H1 (cell line): Measurements from ENCODE around the gene FGF12. TPM values are rescaled to one million over a fixed set of nuclear protein-coding genes. Genes with fewer than 3 reads are reported as not detected.

ENCODE experiments used
- CTCF ChIA-PET: fragments of 300-600 bp; sonication (Branson Sonifier 250); formaldehyde crosslinking; loops from one replicate; lab custom pipeline; 2021; ENCODE audit not compliant: partially characterized antibody; lab: Charles Lee
- POLR2A ChIA-PET: fragments of 300-600 bp; sonication (Branson Sonifier 250); formaldehyde crosslinking; loops from one replicate; lab custom pipeline; 2021; ENCODE audit warnings: inconsistent platforms; ENCODE audit not compliant: partially characterized antibody; lab: Charles Lee
- DNase-seq, 2 experiments: peaks; one replicate each; pipeline versions ENCODE4 v3.0.0 to v3.0.0-alpha.2; 2010 to 2022; ENCODE audit warnings: low spot score in 2 of 2, low read depth in 1 of 2, mixed read lengths in 1 of 2
- FAIRE-seq: peaks from 2 replicates; lab custom pipeline; 2011; peaks lifted over from hg19 to GRCh38; lab: Jason Lieb, UNC
- H2AFZ ChIP-seq: 2 replicates; pipeline ENCODE4 v1.8.1; 2012; ENCODE audit warnings: low read length, inconsistent platforms
- H2AK5ac ChIP-seq: 2 replicates; pipeline ENCODE4 v1.6.1; 2013; ENCODE audit warnings: low read depth, low read length
- H2BK120ac ChIP-seq: replicated peaks from 2 replicates; pipeline ENCODE3; 2013; ENCODE audit warnings: low read depth, low read length, inconsistent platforms
- H2BK12ac ChIP-seq: 2 replicates; pipeline ENCODE4 v1.6.1; 2013; ENCODE audit warnings: low read depth, low read length
- H2BK15ac ChIP-seq: 2 replicates; pipeline ENCODE4 v1.6.1; 2013; ENCODE audit warnings: low read length
- H2BK20ac ChIP-seq: 2 replicates; pipeline ENCODE4 v1.6.1; 2013; ENCODE audit warnings: low read length
- H2BK5ac ChIP-seq: 2 replicates; pipeline ENCODE4 v1.6.1; 2013; ENCODE audit warnings: low read depth, low read length
- H3K14ac ChIP-seq: 2 replicates; pipeline ENCODE4 v1.6.1; 2013; ENCODE audit warnings: inconsistent platforms; ENCODE audit not compliant: insufficient read length
- H3K18ac ChIP-seq: 2 replicates; pipeline ENCODE4 v1.6.1; 2013; ENCODE audit warnings: low read length; ENCODE audit errors: extremely low read depth
- H3K23ac ChIP-seq: 2 replicates; pipeline ENCODE4 v1.6.1; 2013; ENCODE audit warnings: inconsistent platforms; ENCODE audit not compliant: insufficient read length
- H3K23me2 ChIP-seq: 2 replicates; pipeline ENCODE4 v1.6.1; 2013; ENCODE audit warnings: low read depth, low read length
- H3K27ac ChIP-seq: 2 replicates; pipeline ENCODE4 v1.6.1; 2011; ENCODE audit warnings: low read depth, low read length, inconsistent platforms
- H3K27me3 ChIP-seq, 4 experiments: replicated peaks in 1 of 4; 1 replicate in 1 of 4; 2 replicates in 3 of 4; pipeline versions ENCODE4 v1.6.1 to v1.8.1; 2011 to 2013; ENCODE audit warnings: low read length in 3 of 4, mild to moderate bottlenecking in 3 of 4, inconsistent platforms in 2 of 4, mixed read lengths in 2 of 4, moderate library complexity in 1 of 4; ENCODE audit not compliant: control insufficient read depth in 3 of 4, insufficient read depth in 3 of 4; ENCODE audit errors: extremely low read depth in 1 of 4
- H3K36me3 ChIP-seq, 4 experiments: 2 replicates each; pipeline versions ENCODE4 v1.6.1 to v1.8.1; 2011 to 2013; ENCODE audit warnings: mild to moderate bottlenecking in 4 of 4, low read length in 3 of 4, moderate library complexity in 2 of 4, control low read depth in 1 of 4, inconsistent platforms in 1 of 4; ENCODE audit not compliant: insufficient read depth in 4 of 4, control insufficient read depth in 2 of 4
- H3K4ac ChIP-seq: replicated peaks from 2 replicates; pipeline ENCODE3; 2013; ENCODE audit warnings: low read length, low read depth, mixed read lengths, inconsistent platforms; ENCODE audit not compliant: insufficient read length
- H3K4me1 ChIP-seq, 4 experiments: replicated peaks in 1 of 4; 1 replicate in 1 of 4; 2 replicates in 3 of 4; pipeline versions ENCODE4 v1.6.1 to v1.8.1; 2011 to 2013; ENCODE audit warnings: low read length in 3 of 4, inconsistent platforms in 2 of 4, mixed read lengths in 1 of 4; ENCODE audit not compliant: insufficient read depth in 4 of 4, control insufficient read depth in 3 of 4
- H3K4me2 ChIP-seq, 2 experiments: 2 replicates each; pipeline versions ENCODE4 v1.6.1 to v1.8.1; 2011 to 2013; ENCODE audit warnings: low read depth in 2 of 2, low read length in 2 of 2, control low read depth in 1 of 2, inconsistent platforms in 1 of 2, mild to moderate bottlenecking in 1 of 2; ENCODE audit not compliant: insufficient read depth in 1 of 2
- H3K4me3 ChIP-seq, 4 experiments: fragments of 200-600, 300-600 bp in 1 of 4; sonication (generic), shearing (Covaris generic), sonication (Bioruptor Twin) in 1 of 4; 2 replicates each; pipeline versions ENCODE4 v1.5.1 to v1.8.1; 2011 to 2016; ENCODE audit warnings: low read length in 4 of 4, low read depth in 3 of 4, control low read depth in 2 of 4, inconsistent platforms in 2 of 4, mild to moderate bottlenecking in 2 of 4, mixed read lengths in 1 of 4, moderate library complexity in 1 of 4; ENCODE audit not compliant: insufficient read depth in 2 of 4; ENCODE audit errors: extremely low read depth in 1 of 4
- H3K56ac ChIP-seq: replicated peaks from 2 replicates; pipeline ENCODE3; 2013; ENCODE audit warnings: low read depth, mild to moderate bottlenecking, mixed read lengths, low read length, inconsistent platforms; ENCODE audit not compliant: insufficient read length
- H3K79me1 ChIP-seq: 2 replicates; pipeline ENCODE4 v1.6.1; 2013; ENCODE audit warnings: low read depth, low read length, control low read depth
- H3K79me2 ChIP-seq, 2 experiments: 2 replicates each; pipeline versions ENCODE4 v1.6.1 to v1.8.1; 2012 to 2013; ENCODE audit warnings: low read length in 2 of 2, mild to moderate bottlenecking in 2 of 2, inconsistent platforms in 1 of 2; ENCODE audit not compliant: insufficient read depth in 2 of 2, control insufficient read depth in 1 of 2
- H3K9ac ChIP-seq, 4 experiments: replicated peaks in 1 of 4; 1 replicate in 1 of 4; 2 replicates in 3 of 4; pipeline versions ENCODE4 v1.6.1 to v1.8.1; 2011 to 2013; ENCODE audit warnings: low read depth in 3 of 4, low read length in 3 of 4, control low read depth in 2 of 4, mild to moderate bottlenecking in 2 of 4, moderate library complexity in 2 of 4, inconsistent platforms in 1 of 4; ENCODE audit errors: extremely low read depth in 1 of 4
- H3K9me3 ChIP-seq, 2 experiments: 2 replicates each; pipeline versions ENCODE4 v1.6.1 to v1.8.1; 2012 to 2013; ENCODE audit warnings: mild to moderate bottlenecking in 2 of 2, moderate library complexity in 2 of 2, control low read depth in 1 of 2, inconsistent platforms in 1 of 2, low read depth in 1 of 2, low read length in 1 of 2, mixed read lengths in 1 of 2; ENCODE audit not compliant: insufficient read depth in 2 of 2
- H4K20me1 ChIP-seq, 2 experiments: replicated peaks in 1 of 2; 2 replicates each; pipeline versions ENCODE3 to v1.8.1; 2011 to 2013; ENCODE audit warnings: inconsistent platforms in 2 of 2, low read length in 2 of 2, mild to moderate bottlenecking in 1 of 2; ENCODE audit not compliant: insufficient read depth in 2 of 2, control insufficient read depth in 1 of 2
- H4K5ac ChIP-seq: 2 replicates; pipeline ENCODE4 v1.6.1; 2013; ENCODE audit warnings: low read length, low read depth, mixed read lengths, inconsistent platforms; ENCODE audit not compliant: insufficient read length
- H4K8ac ChIP-seq: 2 replicates; pipeline ENCODE4 v1.8.0; 2013; ENCODE audit warnings: mild to moderate bottlenecking, moderate library complexity, low read length, inconsistent platforms; ENCODE audit not compliant: insufficient read depth; ENCODE audit errors: extremely low read depth
- H4K91ac ChIP-seq: replicated peaks from 2 replicates; pipeline ENCODE3; 2013; ENCODE audit warnings: low read length, mixed read lengths, inconsistent platforms; ENCODE audit not compliant: insufficient read length
- BACH1 ChIP-seq: IDR thresholded peaks from 2 replicates; pipeline ENCODE4 v1.6.1; 2012; ENCODE audit warnings: low read length, improper control_type of control experiment
- CBX5 ChIP-seq: fragments of 300-800, 300-1000 bp; sonication (generic); IDR thresholded peaks from 2 replicates; pipeline ENCODE4 v1.7.1; 2016; ENCODE audit warnings: antibody characterized with exemption, low read length, low read depth
- CBX8 ChIP-seq: fragments of 300-800, 300-1000 bp; sonication (generic); IDR thresholded peaks from 2 replicates; pipeline ENCODE4 v1.7.1; 2016; ENCODE audit warnings: low read depth, low read length, borderline replicate concordance
- CEBPB ChIP-seq: IDR thresholded peaks from 2 replicates; pipeline ENCODE4 v1.6.1; 2012; ENCODE audit warnings: low read depth, low read length
- EZH2 ChIP-seq: fragments of 200-600 bp; sonication (generic); IDR thresholded peaks from 2 replicates; pipeline ENCODE4 v1.7.1; 2012; ENCODE audit warnings: low read depth, mild to moderate bottlenecking, moderate library complexity, low read length, inconsistent platforms; ENCODE audit not compliant: severe bottlenecking
- HDAC6 ChIP-seq: IDR thresholded peaks from one replicate; pipeline ENCODE4 v1.7.1; 2012; ENCODE audit warnings: low read depth, mild to moderate bottlenecking, inconsistent platforms, low read length, moderate library complexity
- JUN ChIP-seq: IDR thresholded peaks from 2 replicates; pipeline ENCODE4 v1.6.1; 2011; ENCODE audit warnings: low read depth, mild to moderate bottlenecking, improper control_type of control experiment, low read length
- NRF1 ChIP-seq: IDR thresholded peaks from 2 replicates; pipeline ENCODE4 v1.6.1; 2011; ENCODE audit warnings: mild to moderate bottlenecking, low read depth, low read length, improper control_type of control experiment
- RXRA ChIP-seq: IDR thresholded peaks from 2 replicates; pipeline ENCODE4 v1.6.1; 2011; ENCODE audit warnings: low read depth, mild to moderate bottlenecking, low read length, moderate library complexity; ENCODE audit not compliant: insufficient read depth
- SRF ChIP-seq: IDR thresholded peaks from 2 replicates; pipeline ENCODE4 v1.6.1; 2011; ENCODE audit warnings: mild to moderate bottlenecking, low read depth, low read length, moderate library complexity
- TAF7 ChIP-seq: optimal IDR thresholded peaks from 2 replicates; pipeline ENCODE3; 2011; ENCODE audit warnings: low read depth, mild to moderate bottlenecking, inconsistent platforms, low read length, moderate library complexity, borderline replicate concordance
- WGBS, 2 experiments: shearing (Covaris generic) in 1 of 2; methylation state at CpG; one replicate each; pipeline versions ENCODE4 v1.1.6 to v1.1.7; 2013 to 2015; ENCODE audit warnings: low lambda C conversion rate in 2 of 2, mixed read lengths in 2 of 2, inconsistent platforms in 1 of 2, low coverage in 1 of 2, missing lambda C conversion rate in 1 of 2; ENCODE audit not compliant: insufficient replicate concordance in 2 of 2, insufficient coverage in 1 of 2, insufficient read length in 1 of 2; ENCODE audit errors: extremely low coverage in 1 of 2, missing lambda C conversion rate in 1 of 2; 5-methylcytosine and 5-hydroxymethylcytosine counted together
- polyA plus RNA-seq, 7 experiments: library from polyadenylated mRNA; depleted of rRNA in 3 of 7; stranded (reverse) in 5 of 7; unstranded in 2 of 7; fragments of >200 nt in 5 of 7; fragments of 200-250 nt in 2 of 7; gene quantifications; 1 replicate in 5 of 7; 2 replicates in 1 of 7; 4 replicates in 1 of 7; pipeline versions ENCODE4 v1.2.1 to v1.2.3, GENCODE V29; 2011 to 2013; ENCODE audit warnings: missing spikeins in 2 of 7, mixed read lengths in 2 of 7
- total RNA-seq: library from RNA; stranded (reverse); fragmentation: NEBNext Ultra II Directional; extraction: Animal tissue kit (Norgen Biotek cat#: 25700); gene quantifications from 2 replicates; pipeline ENCODE4 v1.2.1, GENCODE V29; 2021
- TF ChIP-seq, protein P1 (sequence below): IDR thresholded peaks from 2 replicates; pipeline ENCODE4 v1.6.1; 2012; ENCODE audit warnings: low read length, inconsistent platforms
- TF ChIP-seq, protein P2 (sequence below): IDR thresholded peaks from 2 replicates; pipeline ENCODE4 v1.6.1; 2012; ENCODE audit warnings: inconsistent platforms

FGF12 gene
- total and polyA plus RNA-seq, 2 of the 8 experiments (the other 6 are each of a cell fraction or from before 2014, with no cell fraction given) = 4.1 to 16.6 TPM

GRCh38 chr3:192354687-192355086 is 372.7 kb downstream of the FGF12 start:
- H3K23me2 ChIP-seq = no peaks in the 10 kb centered on the region
- no peak overlapping the region for H3K23ac ChIP-seq
- no peak overlapping the region for H2BK20ac ChIP-seq
- no peak overlapping the region for H3K27ac ChIP-seq
- no peaks in the 10 kb centered on the region for H3K36me3 ChIP-seq
- FAIRE-seq (no peak), DNase-seq (no peak)
- no peak overlapping the region for H3K4me3 ChIP-seq
- H3K14ac ChIP-seq = no peak overlapping the region
- H2BK15ac ChIP-seq = no peak overlapping the region
- H3K4ac ChIP-seq = no peak overlapping the region
- no peak overlapping the region for H2AK5ac ChIP-seq
- H2BK12ac ChIP-seq = no peak overlapping the region
- POLR2A ChIA-PET = no interaction called here
- H3K18ac ChIP-seq = no peak overlapping the region
- H3K4me2 ChIP-seq = no peak overlapping the region
- H3K9me3 ChIP-seq = no peaks in the 10 kb centered on the region
- H2AFZ ChIP-seq = no peak overlapping the region
- no peaks in the 10 kb centered on the region for H3K79me1 ChIP-seq
- H4K20me1 ChIP-seq = no peaks in the 10 kb centered on the region
- no peak overlapping the region for H3K9ac ChIP-seq
- H3K56ac ChIP-seq = no peak overlapping the region
- no peak overlapping the region for H4K91ac ChIP-seq
- CTCF ChIA-PET = interaction anchor here (1.0 kb wide), 1 partner anchor 10 kb away, joined by 3 read pairs; no protein-coding TSS in a partner anchor
- H4K5ac ChIP-seq = no peak overlapping the region
- H4K8ac ChIP-seq = no peak overlapping the region
- peaks cover 0 to 3% (median 0%) of the 10 kb centered on the region in 4 experiments; a peak in 1 of 7 replicates for H3K4me1 ChIP-seq
- H3K27me3 ChIP-seq = no peaks in the 10 kb centered on the region
- WGBS, 2 experiments = 73% methylated on average over 7 of the region's 7 CpGs; no CpG with 5 or more reads in 1 of the 2 experiments
- H2BK120ac ChIP-seq = no peak overlapping the region
- H3K79me2 ChIP-seq = no peaks in the 10 kb centered on the region
- no peak overlapping the region for H2BK5ac ChIP-seq
- no peak for TF ChIP-seq HDAC6
- no peak for TF ChIP-seq RXRA
- TF ChIP-seq EZH2 = no peak
- TF ChIP-seq, protein P1, sequence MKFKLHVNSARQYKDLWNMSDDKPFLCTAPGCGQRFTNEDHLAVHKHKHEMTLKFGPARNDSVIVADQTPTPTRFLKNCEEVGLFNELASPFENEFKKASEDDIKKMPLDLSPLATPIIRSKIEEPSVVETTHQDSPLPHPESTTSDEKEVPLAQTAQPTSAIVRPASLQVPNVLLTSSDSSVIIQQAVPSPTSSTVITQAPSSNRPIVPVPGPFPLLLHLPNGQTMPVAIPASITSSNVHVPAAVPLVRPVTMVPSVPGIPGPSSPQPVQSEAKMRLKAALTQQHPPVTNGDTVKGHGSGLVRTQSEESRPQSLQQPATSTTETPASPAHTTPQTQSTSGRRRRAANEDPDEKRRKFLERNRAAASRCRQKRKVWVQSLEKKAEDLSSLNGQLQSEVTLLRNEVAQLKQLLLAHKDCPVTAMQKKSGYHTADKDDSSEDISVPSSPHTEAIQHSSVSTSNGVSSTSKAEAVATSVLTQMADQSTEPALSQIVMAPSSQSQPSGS = no peak
- TF ChIP-seq NRF1 = no peak
- no peak for TF ChIP-seq SRF
- TF ChIP-seq CBX8 = no peak
- TF ChIP-seq BACH1 = no peak
- no peak for TF ChIP-seq TAF7
- TF ChIP-seq, protein P2, sequence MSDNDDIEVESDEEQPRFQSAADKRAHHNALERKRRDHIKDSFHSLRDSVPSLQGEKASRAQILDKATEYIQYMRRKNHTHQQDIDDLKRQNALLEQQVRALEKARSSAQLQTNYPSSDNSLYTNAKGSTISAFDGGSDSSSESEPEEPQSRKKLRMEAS = no peak
- TF ChIP-seq CBX5 = no peak
- no peak for TF ChIP-seq JUN
- TF ChIP-seq CEBPB = no peak
